Ishikawa (cell line): ENCODE measurements around the gene ENPP3.

ENCODE experiments used
- CEBPB ChIP-seq: IDR thresholded peaks from 2 replicates; pipeline ENCODE4 v1.6.1; 2012
- CREB1 ChIP-seq: IDR thresholded peaks from 2 replicates; pipeline ENCODE4 v1.6.1; 2012; ENCODE audit warnings: low read depth
- EGR1 ChIP-seq: IDR thresholded peaks from 2 replicates; pipeline ENCODE4 v1.6.1; 2012
- EP300 ChIP-seq: IDR thresholded peaks from 2 replicates; pipeline ENCODE4 v1.6.1; 2012; ENCODE audit warnings: borderline replicate concordance
- FOXM1 ChIP-seq: IDR thresholded peaks from 2 replicates; pipeline ENCODE4 v1.6.1; 2012; ENCODE audit warnings: low read depth, borderline replicate concordance
- MAX ChIP-seq: IDR thresholded peaks from 2 replicates; pipeline ENCODE4 v1.6.1; 2012
- NFIC ChIP-seq: IDR thresholded peaks from 2 replicates; pipeline ENCODE4 v1.6.1; 2012
- RAD21 ChIP-seq: IDR thresholded peaks from 2 replicates; pipeline ENCODE4 v1.6.1; 2012; ENCODE audit warnings: low read depth
- REST ChIP-seq: IDR thresholded peaks from 2 replicates; pipeline ENCODE4 v1.6.1; 2012; ENCODE audit warnings: low read depth, mild to moderate bottlenecking
- TAF1 ChIP-seq: IDR thresholded peaks from 2 replicates; pipeline ENCODE4 v1.6.1; 2012; ENCODE audit warnings: low read depth, mild to moderate bottlenecking
- TCF12 ChIP-seq: IDR thresholded peaks from 2 replicates; pipeline ENCODE4 v1.6.1; 2012; ENCODE audit warnings: low read depth
- TEAD4 ChIP-seq: IDR thresholded peaks from 2 replicates; pipeline ENCODE4 v1.6.1; 2012
- USF1 ChIP-seq: IDR thresholded peaks from 2 replicates; pipeline ENCODE4 v1.6.1; 2012
- YY1 ChIP-seq: IDR thresholded peaks from 2 replicates; pipeline ENCODE4 v1.6.1; 2012; ENCODE audit warnings: low read depth
- ZBTB7A ChIP-seq: IDR thresholded peaks from 2 replicates; pipeline ENCODE4 v1.6.1; 2012; ENCODE audit warnings: low read depth

Gene ENPP3

GRCh38 chr6:131731224-131731623 is 94.1 kb downstream of the ENPP3 start:
- no peak for TF ChIP-seq CEBPB
- no peak for TF ChIP-seq ZBTB7A
- TF ChIP-seq FOXM1: no peak
- TF ChIP-seq TAF1: no peak

- TF ChIP-seq TAF1 (no peak), TEAD4 (no peak)
Measured at GRCh38 chr6:131733376-131734016, 96.4 kb downstream of the ENPP3 start.

GRCh38 chr6:131736003-131736596 is 99.0 kb downstream of the ENPP3 start:
- TF ChIP-seq CEBPB: no peak
- TF ChIP-seq TCF12: no peak
- TF ChIP-seq USF1: no peak
- no peak for TF ChIP-seq CREB1
- no peak for TF ChIP-seq FOXM1
- TF ChIP-seq YY1: no peak
- TF ChIP-seq RAD21: no peak
- TF ChIP-seq ZBTB7A: no peak
- no peak for TF ChIP-seq EGR1
- TF ChIP-seq EP300: no peak
- TF ChIP-seq TEAD4: no peak
- TF ChIP-seq TAF1: no peak

GRCh38 chr6:131736811-131737210 is 99.7 kb downstream of the ENPP3 start:
- TF ChIP-seq EP300: no peak
- no peak for TF ChIP-seq NFIC
- TF ChIP-seq REST: no peak
- TF ChIP-seq EGR1: no peak
- no peak for TF ChIP-seq RAD21
- no peak for TF ChIP-seq TEAD4
- no peak for TF ChIP-seq MAX
- TF ChIP-seq TAF1: no peak
- TF ChIP-seq TCF12: no peak
- TF ChIP-seq USF1: no peak
- no peak for TF ChIP-seq CEBPB
- TF ChIP-seq YY1: no peak
- TF ChIP-seq ZBTB7A: no peak
- no peak for TF ChIP-seq CREB1
- no peak for TF ChIP-seq FOXM1

GRCh38 chr6:131739136-131739535 is 102.0 kb downstream of the ENPP3 start:
- no peak for TF ChIP-seq NFIC
- TF ChIP-seq CEBPB: no peak
- TF ChIP-seq EP300: no peak
- no peak for TF ChIP-seq MAX
- TF ChIP-seq CREB1: no peak
- TF ChIP-seq TEAD4: no peak
- no peak for TF ChIP-seq FOXM1
- no peak for TF ChIP-seq TAF1
- no peak for TF ChIP-seq USF1
- TF ChIP-seq ZBTB7A: no peak
- no peak for TF ChIP-seq TCF12
- no peak for TF ChIP-seq EGR1
- TF ChIP-seq RAD21: no peak
- TF ChIP-seq REST: no peak
- no peak for TF ChIP-seq YY1

- TF ChIP-seq REST (no peak), RAD21 (no peak), EP300 (no peak), ZBTB7A (no peak), USF1 (no peak), EGR1 (no peak), CEBPB (no peak), TEAD4 (no peak), FOXM1 (no peak), MAX (no peak), TAF1 (no peak), TCF12 (no peak), YY1 (no peak), CREB1 (no peak)
Measured at GRCh38 chr6:131740161-131740560, 103.1 kb downstream of the ENPP3 start.
